GM23338 (cell line): ENCODE measurements around the gene ZNF80. TPM values are rescaled to one million over a fixed set of nuclear protein-coding genes. Genes with fewer than 3 reads are reported as not detected.
"Not testable (repeated sequence)": the region's sequence is repeated elsewhere in the genome, so short reads cannot be mapped to it uniquely, and the experiment has no call there.

ENCODE experiments used
- ATAC-seq: fragments of 200-7000 bp; cut with Tn5 transposase; 3 replicates; pipeline ENCODE4 v1.9.1; 2020
- DNase-seq: peaks from one replicate; pipeline ENCODE4 v3.0.0-alpha.2; 2015; ENCODE audit warnings: low spot score
- H2AFZ ChIP-seq: fragments of 200-600 bp; sonication (generic); 2 replicates; pipeline ENCODE4 v1.8.0; 2016; ENCODE audit warnings: antibody characterized with exemption, mild to moderate bottlenecking, moderate library complexity
- H3F3A ChIP-seq: fragments of 200-600 bp; sonication (generic); replicated peaks from 2 replicates; pipeline ENCODE4 v1.8.0; 2017; ENCODE audit warnings: antibody characterized with exemption, mixed run types, low read depth
- H3K27ac ChIP-seq: fragments of 200-600 bp; sonication (generic); 2 replicates; pipeline ENCODE4 v1.6.1; 2016; ENCODE audit warnings: low read depth
- H3K27me3 ChIP-seq: fragments of 200-600 bp; sonication (generic); 2 replicates; pipeline ENCODE4 v1.8.0; 2016; ENCODE audit warnings: mild to moderate bottlenecking, mixed run types, moderate library complexity; ENCODE audit not compliant: insufficient read depth
- H3K36me3 ChIP-seq: fragments of 200-600 bp; sonication (generic); 2 replicates; pipeline ENCODE4 v1.8.0; 2016; ENCODE audit warnings: mild to moderate bottlenecking; ENCODE audit not compliant: insufficient read depth
- H3K4me1 ChIP-seq: fragments of 200-600 bp; sonication (generic); 2 replicates; pipeline ENCODE4 v1.8.0; 2016; ENCODE audit warnings: mild to moderate bottlenecking, moderate library complexity; ENCODE audit not compliant: insufficient read depth
- H3K4me2 ChIP-seq: fragments of 200-600 bp; sonication (generic); 2 replicates; pipeline ENCODE4 v1.7.1; 2017; ENCODE audit warnings: mixed run types
- H3K4me3 ChIP-seq: fragments of 200-600 bp; sonication (generic); 2 replicates; pipeline ENCODE4 v1.6.1; 2016; ENCODE audit warnings: mixed run types
- H3K79me2 ChIP-seq: fragments of 200-600 bp; sonication (generic); replicated peaks from 2 replicates; pipeline ENCODE4 v1.8.0; 2017; ENCODE audit warnings: mild to moderate bottlenecking; ENCODE audit not compliant: insufficient read depth
- H3K9me2 ChIP-seq: fragments of 200-600 bp; sonication (generic); 2 replicates; pipeline ENCODE4 v1.8.0; 2017; ENCODE audit not compliant: insufficient read depth
- H4K20me1 ChIP-seq: fragments of 200-600 bp; sonication (generic); replicated peaks from 2 replicates; pipeline ENCODE4 v1.8.0; 2017; ENCODE audit warnings: mild to moderate bottlenecking; ENCODE audit not compliant: insufficient read depth
- H3K27ac Mint-ChIP-seq: 2 replicates; pipeline ENCODE4 v1.8.0; 2020; ENCODE audit warnings: inconsistent platforms, mild to moderate bottlenecking, moderate library complexity, mixed read lengths
- H3K27me3 Mint-ChIP-seq: 3 replicates; pipeline ENCODE4 v1.8.0; 2022; ENCODE audit warnings: low read depth, mild to moderate bottlenecking, moderate library complexity, mixed read lengths, inconsistent platforms; ENCODE audit not compliant: insufficient read depth, poor library complexity
- H3K36me3 Mint-ChIP-seq: 3 replicates; pipeline ENCODE4 v1.8.0; 2021; ENCODE audit warnings: low read depth, mild to moderate bottlenecking, inconsistent platforms, moderate library complexity, mixed read lengths
- H3K4me1 Mint-ChIP-seq: 3 replicates; pipeline ENCODE4 v1.8.0; 2020; ENCODE audit warnings: mild to moderate bottlenecking, inconsistent platforms, mixed read lengths
- H3K4me3 Mint-ChIP-seq: 3 replicates; pipeline ENCODE4 v1.8.0; 2021; ENCODE audit warnings: moderate library complexity, mild to moderate bottlenecking, inconsistent platforms, mixed read lengths
- H3K9me3 Mint-ChIP-seq: 3 replicates; pipeline ENCODE4 v1.8.0; 2020; ENCODE audit warnings: moderate library complexity, mild to moderate bottlenecking, inconsistent platforms, mixed read lengths
- CREB1 ChIP-seq: fragments of 250-450 bp; sonication (Bioruptor Pico); IDR thresholded peaks from 2 replicates; pipeline ENCODE4 v1.5.0; 2020; ENCODE audit warnings: low read depth, mild to moderate bottlenecking, moderate library complexity
- ETS1 ChIP-seq: IDR thresholded peaks from 2 replicates; pipeline ENCODE4 v1.6.1; 2016; ENCODE audit warnings: antibody characterized with exemption
- EZH2 ChIP-seq: fragments of 200-600 bp; sonication (generic); IDR thresholded peaks from one replicate; pipeline ENCODE4 v1.8.0; 2017; ENCODE audit warnings: antibody characterized with exemption, mild to moderate bottlenecking, low read depth; ENCODE audit not compliant: unreplicated experiment
- EZH2phosphoT487 ChIP-seq: fragments of 200-600 bp; sonication (generic); IDR thresholded peaks from one replicate; pipeline ENCODE4 v1.8.1; 2018; ENCODE audit warnings: antibody characterized with exemption; ENCODE audit not compliant: unreplicated experiment
- JUNB ChIP-seq: IDR thresholded peaks from one replicate; pipeline ENCODE4 v1.6.1; 2016; ENCODE audit warnings: antibody characterized with exemption; ENCODE audit not compliant: unreplicated experiment
- REST ChIP-seq: IDR thresholded peaks from one replicate; pipeline ENCODE4 v1.6.1; 2018; ENCODE audit warnings: antibody characterized with exemption; ENCODE audit not compliant: unreplicated experiment
- STAT1 ChIP-seq: IDR thresholded peaks from one replicate; pipeline ENCODE4 v1.6.1; 2016; ENCODE audit warnings: antibody characterized with exemption; ENCODE audit not compliant: unreplicated experiment
- ZNF331 ChIP-seq: fragments of 250-450 bp; sonication (Bioruptor Pico); IDR thresholded peaks from 2 replicates; pipeline ENCODE4 v1.5.0; 2020; ENCODE audit warnings: low read depth, mild to moderate bottlenecking, moderate library complexity
- polyA plus RNA-seq: library from polyadenylated mRNA; unstranded; fragments of >200 nt; fragmentation: Nextera tagmentation; extraction: Ambion mirVana; gene quantifications from 2 replicates; pipeline ENCODE4 v1.2.1, GENCODE V29; 2016
- total RNA-seq: library from RNA; depleted of rRNA; stranded (reverse); fragments of >200 nt; shearing (Covaris generic); gene quantifications from 2 replicates; pipeline ENCODE4 v1.2.3, GENCODE V29; 2014
- TF ChIP-seq, protein P1 (sequence below), 2 experiments: fragments of 200-600 bp in 1 of 2; sonication (generic) in 1 of 2; conservative IDR thresholded peaks; 2 replicates each; pipeline versions ENCODE4 v1.5.1 to v1.6.1; 2016 to 2017; ENCODE audit warnings: antibody characterized with exemption in 2 of 2, low read depth in 2 of 2, mild to moderate bottlenecking in 2 of 2, moderate library complexity in 1 of 2

The ZNF80 gene
- total and polyA plus RNA-seq, 2 experiments from 2014 or later = not detected

DNA sequence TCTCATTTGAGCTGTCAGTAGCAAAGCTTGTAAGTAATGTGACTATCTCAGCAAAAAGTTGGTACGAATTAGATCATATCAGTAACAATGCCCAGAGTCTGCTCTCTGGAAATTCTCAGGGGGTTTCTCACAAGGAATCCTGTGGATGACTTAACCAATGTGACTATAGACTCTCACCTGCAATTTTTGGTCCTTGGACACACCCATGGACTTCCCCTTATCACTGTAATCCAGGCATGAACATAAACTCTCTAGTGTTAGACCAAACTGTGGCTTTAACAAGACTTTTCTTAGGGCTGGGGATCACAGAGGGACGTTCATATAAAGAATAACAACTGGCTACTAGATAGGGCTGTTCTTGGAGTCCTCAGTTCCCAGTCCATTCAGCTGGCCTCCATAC, 3.9 kb upstream of the ZNF80 start:
- peaks cover 7% of the 10 kb centered on the region for H3K27me3 Mint-ChIP-seq
- Histone ChIP-seq H4K20me1 (no peaks in the 10 kb centered on the region), H3K4me2 (no peak overlapping the region), H3K36me3 (no peaks in the 10 kb centered on the region; the same call in 1 of the 2 replicates), H3K27me3 (no peaks in the 10 kb centered on the region), H3F3A (no peaks in the 10 kb centered on the region), H2AFZ (no peak overlapping the region), H3K4me1 (no peaks in the 10 kb centered on the region), H3K27ac (no peak overlapping the region), H3K9me2 (peaks cover 3% of the 10 kb centered on the region), H3K4me3 (no peak overlapping the region), H3K79me2 (no peaks in the 10 kb centered on the region)
- H3K36me3 Mint-ChIP-seq = peaks cover 35% of the 10 kb centered on the region
- H3K4me3 Mint-ChIP-seq = no peak overlapping the region
- DNase-seq (no peak), ATAC-seq (no peak)
- no peak overlapping the region for H3K27ac Mint-ChIP-seq
- peaks cover 32% of the 10 kb centered on the region for H3K9me3 Mint-ChIP-seq
- H3K4me1 Mint-ChIP-seq = no peaks in the 10 kb centered on the region
- TF ChIP-seq CREB1 (CRISPR knock-in tag) = no peak
- TF ChIP-seq JUNB = no peak
- no peak for TF ChIP-seq ZNF331 (CRISPR knock-in tag)
- TF ChIP-seq STAT1 = no peak
- TF ChIP-seq REST = no peak
- TF ChIP-seq ETS1 = no peak
- TF ChIP-seq, protein P1, sequence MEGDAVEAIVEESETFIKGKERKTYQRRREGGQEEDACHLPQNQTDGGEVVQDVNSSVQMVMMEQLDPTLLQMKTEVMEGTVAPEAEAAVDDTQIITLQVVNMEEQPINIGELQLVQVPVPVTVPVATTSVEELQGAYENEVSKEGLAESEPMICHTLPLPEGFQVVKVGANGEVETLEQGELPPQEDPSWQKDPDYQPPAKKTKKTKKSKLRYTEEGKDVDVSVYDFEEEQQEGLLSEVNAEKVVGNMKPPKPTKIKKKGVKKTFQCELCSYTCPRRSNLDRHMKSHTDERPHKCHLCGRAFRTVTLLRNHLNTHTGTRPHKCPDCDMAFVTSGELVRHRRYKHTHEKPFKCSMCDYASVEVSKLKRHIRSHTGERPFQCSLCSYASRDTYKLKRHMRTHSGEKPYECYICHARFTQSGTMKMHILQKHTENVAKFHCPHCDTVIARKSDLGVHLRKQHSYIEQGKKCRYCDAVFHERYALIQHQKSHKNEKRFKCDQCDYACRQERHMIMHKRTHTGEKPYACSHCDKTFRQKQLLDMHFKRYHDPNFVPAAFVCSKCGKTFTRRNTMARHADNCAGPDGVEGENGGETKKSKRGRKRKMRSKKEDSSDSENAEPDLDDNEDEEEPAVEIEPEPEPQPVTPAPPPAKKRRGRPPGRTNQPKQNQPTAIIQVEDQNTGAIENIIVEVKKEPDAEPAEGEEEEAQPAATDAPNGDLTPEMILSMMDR (conservative IDR thresholded peaks at IDR 0.05; ENCODE audit: low read depth in 2 of 2) = no peak
- no peak for TF ChIP-seq EZH2
- no peak for TF ChIP-seq EZH2phosphoT487

DNA sequence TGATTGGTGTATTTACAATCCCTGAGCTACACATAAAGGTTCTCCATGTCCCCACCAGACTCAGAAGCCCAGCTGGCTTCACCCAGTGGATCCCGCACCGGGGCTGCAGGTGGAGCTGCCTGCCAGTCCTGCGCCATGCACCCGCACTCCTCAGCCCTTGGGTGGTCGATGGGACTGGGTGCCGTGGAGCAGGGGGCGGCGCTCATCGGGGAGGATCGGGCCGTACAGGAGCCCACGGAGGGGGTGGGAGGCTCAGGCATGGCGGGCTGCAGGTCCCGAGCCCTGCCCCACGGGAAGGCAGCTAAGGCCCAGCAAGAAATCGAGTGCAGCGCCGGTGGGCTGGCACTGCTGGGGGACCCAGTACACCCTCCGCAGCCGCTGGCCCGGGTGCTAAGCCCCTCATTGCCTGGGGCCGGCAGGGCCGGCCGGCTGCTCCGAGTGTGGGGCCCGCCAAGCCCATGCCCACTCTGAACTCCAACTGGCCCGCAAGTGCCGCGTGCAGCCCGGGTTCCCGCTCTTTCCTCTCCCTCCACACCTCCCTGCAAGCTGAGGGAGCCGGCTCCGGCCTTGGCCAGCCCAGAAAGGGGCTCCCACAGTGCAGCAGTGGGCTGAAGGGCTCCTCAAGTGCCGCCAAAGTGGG, 888 bp upstream of the ZNF80 start:
- peaks cover 12% of the 10 kb centered on the region; the same call in 2 of the 3 replicates for H3K36me3 Mint-ChIP-seq
- H3K27ac ChIP-seq, H3F3A ChIP-seq, H3K4me3 ChIP-seq, DNase-seq, H3K4me1 ChIP-seq, H3K4me2 ChIP-seq, H3K36me3 ChIP-seq, H4K20me1 ChIP-seq, H3K4me3 Mint-ChIP-seq, ATAC-seq, H3K27ac Mint-ChIP-seq, H3K27me3 Mint-ChIP-seq, H2AFZ ChIP-seq, H3K9me2 ChIP-seq, H3K79me2 ChIP-seq, H3K4me1 Mint-ChIP-seq, H3K27me3 ChIP-seq: not testable (repeated sequence)
- H3K9me3 Mint-ChIP-seq = peaks cover 11% of the 10 kb centered on the region; the same call in 1 of the 3 replicates
